ENCODE measurements around the gene SPANXN2.

GRCh38 chrX:143701460-143701859, 19.1 kb downstream of the SPANXN2 start:
- TF ChIP-seq, protein P1, sequence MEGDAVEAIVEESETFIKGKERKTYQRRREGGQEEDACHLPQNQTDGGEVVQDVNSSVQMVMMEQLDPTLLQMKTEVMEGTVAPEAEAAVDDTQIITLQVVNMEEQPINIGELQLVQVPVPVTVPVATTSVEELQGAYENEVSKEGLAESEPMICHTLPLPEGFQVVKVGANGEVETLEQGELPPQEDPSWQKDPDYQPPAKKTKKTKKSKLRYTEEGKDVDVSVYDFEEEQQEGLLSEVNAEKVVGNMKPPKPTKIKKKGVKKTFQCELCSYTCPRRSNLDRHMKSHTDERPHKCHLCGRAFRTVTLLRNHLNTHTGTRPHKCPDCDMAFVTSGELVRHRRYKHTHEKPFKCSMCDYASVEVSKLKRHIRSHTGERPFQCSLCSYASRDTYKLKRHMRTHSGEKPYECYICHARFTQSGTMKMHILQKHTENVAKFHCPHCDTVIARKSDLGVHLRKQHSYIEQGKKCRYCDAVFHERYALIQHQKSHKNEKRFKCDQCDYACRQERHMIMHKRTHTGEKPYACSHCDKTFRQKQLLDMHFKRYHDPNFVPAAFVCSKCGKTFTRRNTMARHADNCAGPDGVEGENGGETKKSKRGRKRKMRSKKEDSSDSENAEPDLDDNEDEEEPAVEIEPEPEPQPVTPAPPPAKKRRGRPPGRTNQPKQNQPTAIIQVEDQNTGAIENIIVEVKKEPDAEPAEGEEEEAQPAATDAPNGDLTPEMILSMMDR (conservative IDR thresholded peaks at IDR 0.05) = no peak
- no peak for TF ChIP-seq ZFX (IDR thresholded peaks at IDR 0.05)
